Measurements from ENCODE around the gene ARAP1.

Gene ARAP1

GRCh38 chr11:72673943-72674828, 78.0 kb downstream of the ARAP1 start, which contains the start of gene PDE2A:
Gene PDE2A (minus strand): TSS chr11:72674422. CDS start chr11:72674207, 215 bp downstream.
- peaks cover 91% of the 10 kb centered on the region for H3K27me3 ChIP-seq (ENCODE audit: insufficient read depth, low read depth)
- TF ChIP-seq, protein P1, sequence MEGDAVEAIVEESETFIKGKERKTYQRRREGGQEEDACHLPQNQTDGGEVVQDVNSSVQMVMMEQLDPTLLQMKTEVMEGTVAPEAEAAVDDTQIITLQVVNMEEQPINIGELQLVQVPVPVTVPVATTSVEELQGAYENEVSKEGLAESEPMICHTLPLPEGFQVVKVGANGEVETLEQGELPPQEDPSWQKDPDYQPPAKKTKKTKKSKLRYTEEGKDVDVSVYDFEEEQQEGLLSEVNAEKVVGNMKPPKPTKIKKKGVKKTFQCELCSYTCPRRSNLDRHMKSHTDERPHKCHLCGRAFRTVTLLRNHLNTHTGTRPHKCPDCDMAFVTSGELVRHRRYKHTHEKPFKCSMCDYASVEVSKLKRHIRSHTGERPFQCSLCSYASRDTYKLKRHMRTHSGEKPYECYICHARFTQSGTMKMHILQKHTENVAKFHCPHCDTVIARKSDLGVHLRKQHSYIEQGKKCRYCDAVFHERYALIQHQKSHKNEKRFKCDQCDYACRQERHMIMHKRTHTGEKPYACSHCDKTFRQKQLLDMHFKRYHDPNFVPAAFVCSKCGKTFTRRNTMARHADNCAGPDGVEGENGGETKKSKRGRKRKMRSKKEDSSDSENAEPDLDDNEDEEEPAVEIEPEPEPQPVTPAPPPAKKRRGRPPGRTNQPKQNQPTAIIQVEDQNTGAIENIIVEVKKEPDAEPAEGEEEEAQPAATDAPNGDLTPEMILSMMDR (conservative IDR thresholded peaks at IDR 0.05; ENCODE audit: low read depth, low read length), result no peak
- H3K4me1 ChIP-seq (ENCODE audit: low read depth, poor library complexity, severe bottlenecking), result peaks cover 7% of the 10 kb centered on the region
- no peaks in the 10 kb centered on the region for H3K36me3 ChIP-seq (ENCODE audit: insufficient read depth)
- no peak within 1 kb of the TSS for H3K27ac ChIP-seq
- H2AFZ ChIP-seq (ENCODE audit: low read depth), result no peak within 1 kb of the TSS
- H4K20me1 ChIP-seq (ENCODE audit: insufficient read depth), result no peaks in the 10 kb centered on the region; the same call in 1 of the 2 replicates
- no peaks in the 10 kb centered on the region for H3K79me2 ChIP-seq (ENCODE audit: insufficient read depth, low read depth)
- H3K9ac ChIP-seq, result no peak within 1 kb of the TSS
- no peak within 1 kb of the TSS for H3K4me2 ChIP-seq
- H3K4me3 ChIP-seq (IDR thresholded peaks at IDR 0.05; ENCODE audit: insufficient read depth, low read depth, low read length), result no peak within 1 kb of the TSS

DNA sequence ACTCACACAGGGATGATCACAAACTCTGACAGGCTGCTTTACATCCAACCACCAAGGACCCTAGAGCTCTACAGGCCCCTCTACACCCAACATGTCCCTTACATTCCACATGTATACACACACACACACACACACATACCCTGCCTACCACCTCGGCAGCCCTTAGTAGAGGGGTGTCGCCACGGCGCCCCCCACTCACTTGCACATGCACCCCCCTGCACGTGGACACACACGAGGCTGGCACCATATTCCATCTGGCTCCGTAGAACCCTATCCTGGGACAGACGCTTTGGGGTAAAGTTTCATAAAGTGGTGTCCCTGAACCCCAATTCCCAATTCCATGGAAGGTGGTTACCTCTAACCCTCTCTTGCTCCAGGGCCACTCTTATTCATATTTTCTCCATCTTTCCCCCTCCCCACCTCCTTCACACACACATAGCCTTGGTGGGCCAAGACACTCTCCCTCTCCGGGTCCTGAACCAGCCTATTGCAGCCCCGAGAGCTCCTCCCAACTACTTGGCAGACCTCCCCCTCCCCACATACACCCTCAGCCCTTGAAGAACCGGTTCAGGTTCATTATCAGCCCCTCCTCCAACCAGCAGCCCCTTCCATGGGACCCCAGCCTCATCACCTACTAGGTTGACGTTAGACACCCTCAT, 78.8 kb downstream of the ARAP1 start:
- Histone ChIP-seq H3K9ac (no peak overlapping the region), H3K27me3 (ENCODE audit: insufficient read depth, low read depth) (peaks cover 83% of the 10 kb centered on the region), H3K4me2 (no peak overlapping the region), H3K36me3 (ENCODE audit: insufficient read depth) (no peaks in the 10 kb centered on the region), H4K20me1 (ENCODE audit: insufficient read depth) (no peaks in the 10 kb centered on the region; the same call in 1 of the 2 replicates), H2AFZ (ENCODE audit: low read depth) (no peak overlapping the region), H3K4me3 (IDR thresholded peaks at IDR 0.05; ENCODE audit: insufficient read depth, low read depth, low read length) (no peak overlapping the region), H3K27ac (no peak overlapping the region), H3K4me1 (ENCODE audit: low read depth, poor library complexity, severe bottlenecking) (peaks cover 15% of the 10 kb centered on the region), H3K79me2 (ENCODE audit: insufficient read depth, low read depth) (no peaks in the 10 kb centered on the region)
- TF ChIP-seq, protein P1 (conservative IDR thresholded peaks at IDR 0.05; ENCODE audit: low read depth, low read length), result no peak

GRCh38 chr11:72672597-72673238, 79.5 kb downstream of the ARAP1 start:
- Histone ChIP-seq H3K4me2 (no peak overlapping the region), H3K27me3 (ENCODE audit: insufficient read depth, low read depth) (peaks cover 76% of the 10 kb centered on the region), H2AFZ (ENCODE audit: low read depth) (no peak overlapping the region), H3K36me3 (ENCODE audit: insufficient read depth) (no peaks in the 10 kb centered on the region), H3K4me1 (ENCODE audit: low read depth, poor library complexity, severe bottlenecking) (peaks cover 21% of the 10 kb centered on the region), H3K79me2 (ENCODE audit: insufficient read depth, low read depth) (no peaks in the 10 kb centered on the region), H4K20me1 (ENCODE audit: insufficient read depth) (no peaks in the 10 kb centered on the region; the same call in 1 of the 2 replicates), H3K4me3 (IDR thresholded peaks at IDR 0.05; ENCODE audit: insufficient read depth, low read depth, low read length) (no peak overlapping the region), H3K27ac (no peak overlapping the region), H3K9ac (no peak overlapping the region)
- TF ChIP-seq, protein P1 (conservative IDR thresholded peaks at IDR 0.05; ENCODE audit: low read depth, low read length), result no peak

Measured in KMS-11 (cell line).